HG03439 (cell line): ENCODE measurements around the gene ITGA3.
"Not testable (repeated sequence)": the region's sequence is repeated elsewhere in the genome, so short reads cannot be mapped to it uniquely, and the experiment has no call there.

Experiments used
- ATAC-seq: cut with Tn5 transposase; IDR thresholded peaks from one replicate; pipeline ENCODE4 v1.9.1; 2021; ENCODE audit warnings: mild to moderate bottlenecking, moderate library complexity; ENCODE audit not compliant: unreplicated experiment

Gene ITGA3

DNA sequence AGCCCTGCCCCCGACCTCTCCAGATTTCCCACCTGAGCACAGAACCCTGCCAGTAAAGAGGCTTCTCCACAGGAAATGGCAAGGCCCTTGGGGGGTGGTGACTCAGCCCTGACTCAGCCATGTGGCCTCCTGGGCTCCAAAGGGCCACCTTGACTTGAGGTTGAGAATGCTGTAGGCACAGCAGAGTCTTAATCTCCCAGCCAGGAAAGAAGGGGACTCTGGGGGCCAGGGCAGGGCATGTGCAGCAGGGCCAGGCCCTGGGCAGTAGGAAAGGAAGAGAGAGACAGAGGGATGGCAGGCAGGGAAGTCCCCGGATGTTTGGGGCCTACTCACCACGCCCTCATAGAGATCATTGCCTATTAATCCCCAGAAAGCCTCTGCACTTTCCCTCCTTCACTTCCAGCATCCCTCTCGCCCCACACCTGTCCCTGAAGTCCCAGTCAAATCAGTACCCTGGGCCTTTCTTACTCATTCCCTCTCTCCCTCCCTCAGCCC, 4.8 kb upstream of the ITGA3 start:
- no peak for ATAC-seq

DNA sequence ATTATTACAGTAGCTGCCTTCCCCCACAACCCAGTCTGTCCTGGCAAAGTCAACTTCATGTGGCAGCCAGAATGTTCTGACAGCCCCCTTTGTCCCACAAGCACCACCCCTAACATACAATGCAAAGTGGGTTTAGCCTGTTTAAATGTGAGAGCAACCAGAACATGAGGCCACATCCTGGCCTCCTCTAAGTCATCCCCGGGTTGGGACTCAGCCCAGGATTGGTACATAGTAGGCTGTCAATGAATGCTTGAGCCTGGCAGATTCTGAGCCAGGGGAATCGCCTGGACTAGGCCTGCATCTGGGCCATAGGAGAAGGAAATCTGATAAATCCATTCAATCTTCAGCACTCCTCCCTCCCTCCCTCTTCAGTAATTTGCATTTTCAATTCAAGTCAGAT, 4.3 kb upstream of the ITGA3 start:
- no peak for ATAC-seq

DNA sequence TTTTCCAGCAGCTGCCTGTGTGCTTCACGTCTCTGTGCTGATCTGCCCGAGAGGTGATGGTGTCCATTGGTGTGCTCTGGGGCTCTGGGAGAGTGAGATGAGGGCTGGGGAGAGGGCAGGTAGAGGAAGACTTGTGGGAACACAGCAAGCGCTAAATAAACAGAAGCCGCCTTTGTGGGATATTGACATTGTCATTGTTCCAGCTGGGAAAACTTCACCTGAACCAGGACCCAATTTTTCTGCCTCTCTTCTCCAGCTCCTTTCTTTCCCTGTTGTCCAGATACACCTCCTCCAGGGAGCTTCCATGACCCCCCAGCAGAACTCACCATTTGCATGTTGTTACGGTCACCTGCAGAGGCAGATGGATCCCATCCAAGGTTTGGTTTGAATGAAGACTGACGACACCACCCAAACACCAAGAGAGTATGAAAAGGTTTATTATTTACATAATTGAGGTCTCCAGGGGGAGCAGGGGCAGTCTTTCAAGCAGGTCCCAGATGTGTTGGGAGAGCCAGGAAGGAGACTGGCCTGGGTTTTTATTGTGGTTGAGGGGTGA, 3.6 kb upstream of the ITGA3 start:
- no peak for ATAC-seq

DNA sequence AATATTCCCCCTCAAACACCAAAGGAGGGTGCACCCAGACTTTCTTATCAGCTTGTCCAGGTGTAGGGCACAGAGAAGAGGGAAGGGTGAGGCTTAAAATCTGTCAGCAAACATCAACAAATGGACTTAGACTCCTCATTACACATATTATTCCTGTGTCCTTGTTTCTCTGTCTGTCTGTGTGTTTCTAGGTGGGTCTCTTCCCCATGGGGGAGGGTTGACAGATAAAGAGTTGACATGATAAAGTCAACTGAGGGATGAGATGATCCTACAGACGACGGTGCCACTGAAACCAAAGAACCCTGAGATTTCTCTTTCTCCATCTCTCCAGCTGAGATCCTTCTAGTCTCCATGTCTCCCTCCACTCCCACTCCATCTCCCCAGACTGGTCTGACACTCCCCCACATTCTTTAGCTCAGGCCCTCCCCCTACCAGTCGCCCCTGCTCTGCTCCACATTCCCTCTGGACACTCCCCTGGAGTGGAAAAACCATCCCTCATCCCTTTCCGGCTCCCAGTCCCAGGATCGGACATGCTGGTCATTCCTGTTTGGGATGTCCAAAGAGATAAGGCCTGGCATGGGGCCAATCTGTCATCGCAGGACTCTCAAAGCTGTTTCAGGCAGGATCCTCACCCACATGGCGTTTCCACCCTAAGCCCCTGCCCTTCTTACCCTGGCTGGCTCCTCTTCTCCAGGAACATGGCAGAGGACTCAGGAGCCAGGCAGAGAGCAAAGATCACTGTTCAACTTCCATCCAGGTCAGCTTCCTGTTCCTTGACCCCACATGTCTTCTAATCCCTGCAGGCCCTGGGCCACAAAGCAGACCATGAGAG, 2.9 kb upstream of the ITGA3 start:
- no peak for ATAC-seq

DNA sequence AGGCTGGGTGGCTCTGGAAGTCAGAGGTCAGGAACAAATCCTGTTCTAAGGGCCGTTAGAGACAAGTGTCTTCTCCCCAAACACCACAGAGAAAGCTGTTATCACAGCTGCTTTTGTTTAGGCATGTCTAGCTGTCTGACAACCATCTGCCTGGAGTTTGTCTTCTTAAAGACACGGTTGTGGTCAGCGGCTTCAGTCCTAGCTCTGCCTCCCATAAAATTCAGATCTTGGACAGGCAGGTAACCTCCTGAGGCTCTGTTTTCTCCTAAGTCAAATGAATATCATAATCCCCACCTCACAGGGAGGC, 2.3 kb upstream of the ITGA3 start:
- ATAC-seq, result no peak

DNA sequence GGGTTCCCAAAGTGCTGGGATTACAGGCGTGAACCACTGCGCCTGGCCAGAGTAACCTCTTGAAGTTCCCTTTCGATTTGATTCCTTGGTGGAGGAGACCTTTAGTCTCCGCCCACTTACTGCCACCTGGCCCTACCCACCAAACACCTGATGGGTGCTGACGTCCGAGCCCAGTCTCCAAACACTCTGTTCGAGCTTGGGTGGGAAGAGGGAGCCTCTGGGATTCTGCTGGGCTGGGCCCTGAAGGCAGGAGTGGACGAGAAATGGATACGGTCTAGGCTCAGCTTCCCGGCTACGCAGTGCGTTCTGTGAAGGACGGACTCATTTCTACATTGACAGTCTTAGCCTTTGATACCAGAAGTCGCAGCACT, 870 bp upstream of the ITGA3 start:
- ATAC-seq, result no peak

DNA sequence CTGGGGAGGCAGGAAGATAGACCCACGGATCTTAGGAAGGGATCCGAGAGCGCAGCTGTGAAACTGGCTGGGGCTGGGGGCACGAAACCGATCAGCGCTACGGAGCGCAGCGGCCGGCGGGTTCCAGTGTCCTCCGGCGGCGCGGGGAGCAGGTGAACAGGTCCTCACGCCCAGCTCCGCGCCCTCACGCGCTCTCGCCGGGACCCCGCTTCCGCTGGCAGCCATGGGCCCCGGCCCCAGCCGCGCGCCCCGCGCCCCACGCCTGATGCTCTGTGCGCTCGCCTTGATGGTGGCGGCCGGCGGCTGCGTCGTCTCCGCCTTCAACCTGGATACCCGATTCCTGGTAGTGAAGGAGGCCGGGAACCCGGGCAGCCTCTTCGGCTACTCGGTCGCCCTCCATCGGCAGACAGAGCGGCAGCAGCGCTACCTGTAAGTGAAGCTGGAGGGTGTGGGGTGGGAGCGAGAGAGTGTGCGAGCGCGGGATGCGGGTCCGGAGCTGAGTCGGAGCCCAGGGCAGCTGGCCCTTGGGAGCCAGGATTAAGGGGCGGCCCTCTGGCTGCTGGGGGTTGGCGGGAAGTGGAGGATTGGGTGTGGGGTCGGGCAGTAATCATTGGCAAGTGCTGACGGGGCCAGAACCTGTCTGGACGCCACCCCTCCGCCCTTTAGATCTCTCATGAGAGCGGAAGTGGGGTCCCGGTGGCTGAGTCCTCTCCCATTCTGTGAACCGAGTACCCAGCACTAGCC, 479 bp downstream of the ITGA3 start:
- ATAC-seq, result peak; percentile 50

DNA sequence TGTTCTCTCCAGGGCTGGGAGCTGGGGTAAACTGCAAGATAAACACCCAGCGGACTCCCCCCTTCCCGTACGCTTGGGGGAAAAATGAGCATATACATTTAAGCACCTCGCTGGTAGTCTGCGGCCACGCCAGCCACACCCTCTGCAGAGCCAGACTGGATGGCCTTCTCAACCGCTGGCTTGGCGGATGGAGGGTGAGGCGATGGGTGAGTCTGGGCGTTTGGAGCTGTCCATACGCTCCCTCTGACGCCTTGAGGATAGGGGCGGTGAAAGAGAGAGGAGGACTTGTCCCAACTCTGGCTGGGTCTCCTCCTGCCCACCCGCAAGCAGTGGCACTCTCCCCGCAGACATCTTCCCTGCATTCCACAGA, 1.0 kb downstream of the ITGA3 start:
- no peak for ATAC-seq

DNA sequence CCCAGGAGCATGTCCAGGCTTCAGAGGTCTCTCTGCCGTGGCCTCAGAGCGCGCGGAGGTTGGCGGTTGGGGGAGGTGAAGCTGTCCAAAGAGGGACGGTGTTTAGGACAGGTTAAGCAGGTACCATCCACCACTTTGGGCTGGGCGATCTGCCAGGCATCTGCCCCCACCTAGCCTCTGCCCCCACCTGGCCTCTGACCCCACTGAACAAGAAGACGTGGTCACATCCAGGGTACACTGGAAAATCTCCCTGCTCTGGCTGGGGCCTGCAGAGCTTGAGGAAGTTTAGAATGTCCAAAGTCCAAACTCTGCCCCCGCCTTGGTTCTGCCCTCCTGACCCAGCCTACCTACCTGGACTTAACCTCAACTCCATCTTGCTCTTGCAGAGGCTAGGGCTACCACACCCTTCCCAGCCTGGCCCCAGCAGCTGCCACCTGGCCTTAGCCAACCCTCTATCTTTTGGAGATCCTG, 1.6 kb downstream of the ITGA3 start:
- ATAC-seq, result no peak

DNA sequence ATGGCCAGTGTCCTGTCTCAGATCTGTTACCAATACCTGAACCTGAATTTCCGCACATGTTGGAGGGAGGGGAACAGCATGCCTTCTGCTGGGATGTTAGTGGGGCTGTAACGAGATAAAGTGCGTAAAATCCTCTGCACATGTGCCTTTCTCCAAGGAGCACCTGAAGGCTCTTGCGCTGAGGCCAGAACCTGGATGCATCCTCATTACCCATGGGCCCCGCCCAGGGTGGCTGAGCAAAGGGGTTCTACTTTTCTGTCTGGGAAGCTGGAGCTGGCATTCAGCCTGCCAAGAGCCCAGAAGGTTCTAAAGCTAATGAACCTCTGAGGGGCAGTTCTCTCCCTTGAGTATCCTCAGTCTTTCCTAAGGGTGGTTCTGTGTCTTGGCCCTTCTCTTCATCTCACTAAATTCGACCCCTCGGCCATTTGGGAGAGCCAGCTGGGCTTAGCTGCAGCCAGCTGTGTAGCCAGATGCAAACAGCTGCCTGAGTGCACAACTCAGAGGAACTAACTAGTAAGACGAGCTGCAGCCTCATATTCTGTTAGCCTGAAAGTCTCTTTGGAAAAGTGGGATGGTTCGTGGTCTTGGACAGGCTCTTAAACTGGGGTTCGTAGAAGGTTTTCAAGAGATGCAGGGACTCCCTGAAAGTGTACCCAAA, 2.5 kb downstream of the ITGA3 start:
- no peak for ATAC-seq

DNA sequence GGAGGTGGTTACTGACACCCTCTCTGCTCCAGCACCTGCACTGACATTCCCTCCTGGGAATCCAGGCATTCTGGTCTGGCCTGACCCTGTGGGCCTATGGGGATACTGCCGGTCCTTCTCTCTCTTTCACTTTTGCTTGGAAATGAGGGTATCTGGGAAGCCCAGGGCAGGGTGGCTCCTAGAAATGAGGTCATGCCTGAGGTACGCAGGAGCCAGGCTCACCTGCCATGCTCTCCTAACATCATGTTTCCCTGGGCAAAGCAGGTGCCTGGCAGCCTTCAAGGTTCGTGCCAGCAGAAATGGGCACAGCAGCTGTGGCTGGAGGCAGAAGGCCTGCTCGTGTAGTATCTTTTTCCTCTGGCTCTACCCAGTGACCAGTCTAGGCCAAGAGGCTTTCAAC, 3.3 kb downstream of the ITGA3 start:
- ATAC-seq, result no peak

DNA sequence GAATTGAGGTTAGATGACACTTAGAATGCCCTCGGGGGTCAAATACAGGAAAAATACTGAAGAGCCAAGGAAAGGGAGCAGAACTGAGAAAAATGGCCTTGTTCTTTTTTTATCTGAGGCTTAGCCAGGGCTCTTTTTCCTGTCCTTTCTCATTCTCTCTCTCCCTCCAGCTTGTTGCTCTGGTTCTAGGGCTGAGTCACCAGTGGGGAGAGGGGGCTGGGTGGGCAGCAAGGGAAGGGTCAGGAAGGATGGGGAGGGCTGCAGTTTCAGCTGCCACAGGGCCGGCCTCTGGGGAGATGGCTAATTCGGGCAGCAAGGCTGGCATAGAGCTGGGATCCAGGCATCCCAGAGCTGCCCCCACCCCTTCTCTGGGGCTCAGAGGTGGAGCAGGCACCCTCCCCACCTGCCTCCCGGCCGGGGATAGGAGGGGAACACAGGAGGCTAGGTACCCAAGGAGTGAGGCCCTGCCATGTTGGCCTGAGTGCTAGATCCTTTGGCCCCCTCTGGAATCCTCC, 3.9 kb downstream of the ITGA3 start:
- no peak for ATAC-seq

DNA sequence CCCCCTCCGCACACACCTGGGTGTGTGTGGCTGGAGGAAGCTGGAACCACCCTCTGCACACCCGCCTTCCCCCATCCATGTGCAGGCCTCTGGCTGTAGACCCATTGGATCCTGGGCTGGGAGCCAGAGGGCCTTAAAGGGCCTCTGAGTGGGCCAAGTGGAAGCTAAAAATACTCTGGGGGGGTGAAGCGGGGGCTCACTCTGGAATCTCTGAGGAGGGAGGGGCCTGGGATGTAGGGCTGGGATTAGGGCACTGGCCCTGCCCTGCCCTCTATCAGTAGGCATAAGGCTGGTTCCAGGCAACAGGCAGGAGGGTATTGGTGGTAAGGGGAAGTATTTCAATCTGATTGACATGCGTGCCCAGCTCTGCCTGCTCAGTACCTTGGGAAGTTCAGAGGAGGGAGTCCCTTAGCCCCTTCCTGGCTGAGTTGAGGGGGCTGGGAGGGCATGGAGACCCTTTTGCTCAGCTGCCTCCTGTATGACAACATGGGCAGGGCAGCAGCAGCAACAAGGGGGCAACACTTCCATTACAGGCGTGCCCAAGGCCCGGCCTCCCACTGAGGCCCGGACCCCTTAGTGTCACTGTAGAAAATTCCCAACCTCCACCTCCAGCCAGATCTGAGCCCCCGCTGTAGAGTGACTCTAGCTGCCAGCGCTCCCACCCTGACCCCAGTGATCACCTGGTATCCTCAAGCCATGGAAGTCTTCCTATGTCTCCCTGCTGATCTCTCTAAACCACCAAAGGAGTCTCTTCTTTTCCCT, 5.2 kb downstream of the ITGA3 start:
- ATAC-seq, result no peak

DNA sequence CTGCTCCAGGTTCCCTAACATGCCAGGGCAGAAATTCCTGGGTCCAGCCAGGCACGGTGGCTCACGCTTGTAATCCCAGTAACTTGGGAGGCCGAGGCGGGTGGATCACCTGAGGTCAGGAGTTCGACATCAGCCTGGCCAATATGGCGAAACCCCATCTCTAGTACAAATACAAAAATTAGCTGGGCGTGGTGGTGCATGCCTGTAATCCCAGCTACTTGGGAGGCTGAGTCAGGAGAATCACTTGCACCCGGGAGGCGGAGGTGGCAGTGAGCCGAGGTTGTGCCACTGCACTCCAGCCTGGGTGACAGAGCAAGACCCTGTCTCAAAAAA, 5.8 kb downstream of the ITGA3 start:
- ATAC-seq, result not testable (repeated sequence)

DNA sequence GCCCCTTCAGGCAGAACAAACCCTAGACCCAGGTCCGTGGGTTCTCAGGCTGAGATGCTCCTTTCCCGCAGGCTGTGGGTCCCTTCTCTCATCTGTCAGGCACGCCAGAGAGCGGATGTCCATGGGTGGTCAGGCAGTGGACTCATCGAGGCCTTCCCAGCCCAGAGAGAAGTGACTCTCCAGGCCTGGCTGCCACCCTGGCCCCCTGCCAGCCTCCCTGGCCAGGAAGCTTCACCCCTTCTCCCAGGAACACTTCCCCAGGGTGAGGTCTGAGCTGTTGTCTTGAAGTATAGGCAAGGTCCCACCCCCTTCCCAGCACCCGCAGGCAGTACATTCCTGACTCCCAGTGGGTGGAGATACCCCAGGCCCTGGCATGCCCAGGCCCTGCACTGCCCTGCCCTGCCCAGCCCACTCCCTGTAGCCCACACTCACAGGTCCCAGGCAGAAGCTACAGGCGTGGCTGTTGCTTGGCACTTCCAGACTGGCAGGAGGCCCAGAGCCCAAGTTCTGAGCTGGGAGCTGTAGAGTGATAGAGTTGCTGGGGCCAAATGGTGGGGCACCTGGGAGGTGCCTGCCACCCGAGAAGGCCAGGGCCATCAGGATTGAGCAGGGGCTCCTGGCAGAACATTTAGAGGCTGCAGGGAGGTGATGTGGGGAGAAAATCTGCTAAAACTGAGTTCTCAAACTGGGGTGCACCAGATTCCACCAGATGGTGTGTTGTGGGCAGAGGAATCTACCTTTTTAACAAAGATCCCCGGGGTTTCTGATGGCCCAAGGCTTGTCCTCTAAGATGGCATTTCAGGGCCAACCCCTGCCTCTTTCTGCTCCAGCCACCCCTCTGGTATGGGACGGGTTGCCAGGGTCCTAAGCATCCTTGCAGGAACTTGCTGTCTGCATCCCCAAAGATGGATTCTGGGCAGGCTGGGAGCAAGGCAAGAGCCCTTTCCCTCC, 6.7 kb downstream of the ITGA3 start:
- ATAC-seq, result no peak

DNA sequence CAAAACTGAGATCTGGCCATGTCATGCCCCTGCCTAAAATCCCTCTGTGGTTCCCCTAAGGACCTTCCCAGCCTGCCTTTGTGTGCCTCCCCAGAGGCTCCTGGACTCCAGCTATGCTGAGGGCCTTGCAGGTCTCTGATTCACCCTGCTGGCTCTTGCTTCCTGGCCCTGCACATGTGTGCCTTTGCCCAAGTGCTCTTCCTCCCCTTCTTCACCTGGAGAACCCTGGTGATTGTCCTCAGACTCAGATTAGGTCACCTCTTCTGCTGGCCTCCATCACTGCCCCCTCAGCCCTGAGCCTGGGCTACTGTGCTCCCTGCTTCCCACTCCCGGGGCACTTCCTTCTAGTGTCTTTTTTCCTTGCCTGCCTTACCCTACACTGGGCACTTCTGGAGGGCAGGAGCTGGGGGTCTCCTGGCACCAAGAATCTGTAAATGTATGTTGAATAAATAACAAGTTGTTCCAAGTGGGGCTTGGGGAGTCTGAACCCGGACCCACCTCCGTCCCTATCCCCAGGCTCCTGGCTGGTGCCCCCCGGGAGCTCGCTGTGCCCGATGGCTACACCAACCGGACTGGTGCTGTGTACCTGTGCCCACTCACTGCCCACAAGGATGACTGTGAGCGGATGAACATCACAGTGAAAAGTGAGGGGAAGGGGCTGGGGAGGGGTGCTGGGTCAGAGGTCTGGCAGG, 7.8 kb downstream of the ITGA3 start:
- ATAC-seq, result no peak

DNA sequence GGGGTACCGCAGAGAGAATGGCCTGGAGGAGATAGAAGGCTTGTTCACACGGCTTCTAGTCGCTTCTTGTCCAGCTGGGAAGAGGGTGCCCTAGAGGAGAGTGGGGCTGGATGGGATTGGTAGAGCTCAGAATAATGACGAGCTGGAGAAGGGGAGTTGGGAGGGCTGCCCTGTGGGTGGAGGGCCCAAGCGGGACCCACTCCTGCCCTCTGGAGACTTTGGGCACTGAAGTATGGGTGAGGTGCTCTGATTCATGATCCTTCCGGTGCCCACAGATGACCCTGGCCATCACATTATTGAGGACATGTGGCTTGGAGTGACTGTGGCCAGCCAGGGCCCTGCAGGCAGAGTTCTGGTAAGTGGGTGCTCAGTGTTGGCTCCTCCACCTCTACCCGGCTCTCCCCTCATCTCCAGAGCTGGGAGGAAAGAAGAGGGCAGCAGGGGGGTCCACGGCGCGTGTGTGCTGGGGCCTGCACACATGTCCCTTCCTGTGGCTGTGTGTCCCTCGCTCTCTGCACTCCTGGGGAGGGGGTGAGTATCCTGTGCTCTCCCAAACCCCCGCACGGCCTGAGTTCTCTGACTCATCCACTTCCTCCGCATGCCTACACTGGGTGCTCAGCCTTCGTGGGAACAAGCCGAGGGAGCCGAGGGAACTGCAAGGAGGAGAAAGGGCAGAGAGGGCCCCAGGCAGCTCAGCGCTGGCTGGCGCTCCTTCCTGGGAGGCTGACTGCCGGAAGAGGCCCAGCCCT, 8.5 kb downstream of the ITGA3 start:
- no peak for ATAC-seq

DNA sequence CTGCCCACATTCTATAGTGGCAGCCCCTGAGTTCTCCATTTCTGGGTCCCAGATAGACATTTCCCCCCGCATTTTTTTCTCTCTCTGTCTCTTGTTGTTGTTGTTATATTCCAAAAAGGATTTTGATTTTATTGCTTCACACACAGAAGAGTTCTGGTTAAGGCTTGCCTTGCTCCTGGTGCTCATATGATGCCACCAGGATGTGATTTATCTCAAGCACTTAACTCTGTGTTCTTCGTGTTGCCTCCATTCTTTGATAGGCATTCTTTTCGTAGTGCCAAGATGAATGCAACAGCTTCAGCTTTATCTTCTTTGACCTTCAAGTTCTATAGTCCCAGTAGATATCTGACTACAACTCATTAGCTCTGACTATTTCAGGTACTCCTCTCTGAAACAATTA, 9.1 kb downstream of the ITGA3 start:
- no peak for ATAC-seq
